Activated T-helper 2 cell treated with anti-CD3 and anti-CD28 coated beads, Interferon-gamma antibody, Interleukin-2, Interleukin-4, amounts not matched to agents 10 μg/mL and 5 μg/mL and 100 μg/mL, durations not matched to agents 14 hours and 24 hours and 36 hours (primary cell): Measurements from ENCODE around the gene DCN. TPM values are rescaled to one million over a fixed set of nuclear protein-coding genes. Genes with fewer than 3 reads are reported as not detected.
A peak's percentile ranks its signal among the peaks of the same experiment; 100 is the strongest.

ENCODE experiments used
- DNase-seq: peaks from one replicate; pipeline ENCODE4 v3.0.0; 2021; ENCODE audit warnings: low spot score
- H3K27ac Mint-ChIP-seq: one replicate; pipeline ENCODE4 v1.8.0; 2021; ENCODE audit warnings: mixed read lengths
- H3K27me3 Mint-ChIP-seq: one replicate; pipeline ENCODE4 v1.8.0; 2021; ENCODE audit warnings: low read depth, mixed read lengths
- H3K36me3 Mint-ChIP-seq: one replicate; pipeline ENCODE4 v1.8.0; 2021; ENCODE audit warnings: low read depth, mixed read lengths
- H3K4me1 Mint-ChIP-seq: one replicate; pipeline ENCODE4 v1.8.0; 2021; ENCODE audit warnings: low read depth, mixed read lengths
- H3K4me3 Mint-ChIP-seq: one replicate; pipeline ENCODE4 v1.8.0; 2021; ENCODE audit warnings: low read depth, mild to moderate bottlenecking, moderate library complexity, mixed read lengths
- H3K9me3 Mint-ChIP-seq: one replicate; pipeline ENCODE4 v1.8.0; 2021; ENCODE audit warnings: mixed read lengths
- intact Hi-C: fragments of 100-400 bp; cut with micrococcal nuclease; formaldehyde crosslinking; loops from one replicate; pipeline ENCODE4 v1.15.1; 2023
- total RNA-seq: library from RNA; stranded (reverse); gene quantifications from 2 replicates; pipeline ENCODE4 v1.2.3, GENCODE V29; 2022

The DCN gene
- total RNA-seq, 1 donor from 2014 or later: not detected

- DNase-seq: no peak
- no peaks in the 10 kb centered on the region for H3K9me3 Mint-ChIP-seq
- H3K27ac Mint-ChIP-seq: no peak overlapping the region
- H3K4me1 Mint-ChIP-seq: no peaks in the 10 kb centered on the region
- H3K4me3 Mint-ChIP-seq: no peak overlapping the region
- intact Hi-C loops: no loop called here
- no peaks in the 10 kb centered on the region for H3K27me3 Mint-ChIP-seq
- no peaks in the 10 kb centered on the region for H3K36me3 Mint-ChIP-seq
Measured at GRCh38 chr12:91123236-91123916, 59.2 kb downstream of the DCN start.

- no peaks in the 10 kb centered on the region for H3K9me3 Mint-ChIP-seq
- H3K27me3 Mint-ChIP-seq: no peaks in the 10 kb centered on the region
- H3K4me1 Mint-ChIP-seq: no peaks in the 10 kb centered on the region
- intact Hi-C loops: no loop called here
- H3K27ac Mint-ChIP-seq: no peak overlapping the region
- H3K36me3 Mint-ChIP-seq: no peaks in the 10 kb centered on the region
- no peak overlapping the region for H3K4me3 Mint-ChIP-seq
- no peak for DNase-seq
Measured at GRCh38 chr12:91120781-91121180, 61.8 kb downstream of the DCN start.

GRCh38 chr12:91119089-91119488 lies 63.5 kb downstream of the DCN start:
- no peaks in the 10 kb centered on the region for H3K27me3 Mint-ChIP-seq

GRCh38 chr12:91113621-91114020 lies 69.0 kb downstream of the DCN start:
- Mint-ChIP-seq H3K4me1 (no peaks in the 10 kb centered on the region), H3K36me3 (no peaks in the 10 kb centered on the region), H3K9me3 (no peaks in the 10 kb centered on the region), H3K27ac (no peak overlapping the region), H3K27me3 (no peaks in the 10 kb centered on the region), H3K4me3 (no peak overlapping the region)
- intact Hi-C loops: no loop called here
- DNase-seq: no peak

More at GRCh38 chr12:91119089-91119488, 63.5 kb downstream of the DCN start:
- H3K4me3 Mint-ChIP-seq: no peak overlapping the region
- DNase-seq: no peak
- no peak overlapping the region for H3K27ac Mint-ChIP-seq
- no peaks in the 10 kb centered on the region for H3K36me3 Mint-ChIP-seq
- H3K4me1 Mint-ChIP-seq: no peaks in the 10 kb centered on the region
- no peaks in the 10 kb centered on the region for H3K9me3 Mint-ChIP-seq
- intact Hi-C loops: no loop called here

- no peaks in the 10 kb centered on the region for H3K27me3 Mint-ChIP-seq
- no peak within 1 kb of the TSS for H3K4me3 Mint-ChIP-seq
- H3K27ac Mint-ChIP-seq: no peak within 1 kb of the TSS
- no peak for DNase-seq
- no peaks in the 10 kb centered on the region for H3K4me1 Mint-ChIP-seq
- no peaks in the 10 kb centered on the region for H3K9me3 Mint-ChIP-seq
- intact Hi-C loops: no loop called here
- H3K36me3 Mint-ChIP-seq: no peaks in the 10 kb centered on the region
Measured at GRCh38 chr12:91111366-91112325, 71.0 kb downstream of the DCN start, which contains the start of gene LUM. Gene LUM, minus strand, starts transcription at chr12:91111494. Its CDS starts 2,515 bp downstream, at chr12:91108979.

GRCh38 chr12:91110311-91110924 lies 72.2 kb downstream of the DCN start:
- H3K36me3 Mint-ChIP-seq: no peaks in the 10 kb centered on the region

GRCh38 chr12:91109581-91110310 lies 72.9 kb downstream of the DCN start:
- DNase-seq: no peak
- Mint-ChIP-seq H3K9me3 (no peaks in the 10 kb centered on the region), H3K4me1 (no peaks in the 10 kb centered on the region), H3K27me3 (no peaks in the 10 kb centered on the region), H3K27ac (no peak overlapping the region), H3K36me3 (no peaks in the 10 kb centered on the region), H3K4me3 (no peak overlapping the region)
- intact Hi-C loops: loop anchor here (1.0 kb wide), 1 partner anchor 131 kb away; no protein-coding TSS in a partner anchor

More at GRCh38 chr12:91110311-91110924, 72.2 kb downstream of the DCN start:
- no peak for DNase-seq
- no peak overlapping the region for H3K4me3 Mint-ChIP-seq
- no peaks in the 10 kb centered on the region for H3K27me3 Mint-ChIP-seq
- no peak overlapping the region for H3K27ac Mint-ChIP-seq
- no peaks in the 10 kb centered on the region for H3K4me1 Mint-ChIP-seq
- H3K9me3 Mint-ChIP-seq: no peaks in the 10 kb centered on the region
- intact Hi-C loops: no loop called here

- intact Hi-C loops: loop anchor here (1.0 kb wide), 1 partner anchor 131 kb away; no protein-coding TSS in a partner anchor
- H3K27me3 Mint-ChIP-seq: no peaks in the 10 kb centered on the region
- H3K4me3 Mint-ChIP-seq: no peak overlapping the region
- H3K36me3 Mint-ChIP-seq: no peaks in the 10 kb centered on the region
- H3K4me1 Mint-ChIP-seq: no peaks in the 10 kb centered on the region
- no peaks in the 10 kb centered on the region for H3K9me3 Mint-ChIP-seq
- no peak overlapping the region for H3K27ac Mint-ChIP-seq
- peak; percentile 31 for DNase-seq
Measured at GRCh38 chr12:91109148-91109564, 73.5 kb downstream of the DCN start.

GRCh38 chr12:91108196-91108755 lies 74.3 kb downstream of the DCN start:
- H3K27ac Mint-ChIP-seq: no peak overlapping the region
- no peaks in the 10 kb centered on the region for H3K9me3 Mint-ChIP-seq
- no peak overlapping the region for H3K4me3 Mint-ChIP-seq
- no peaks in the 10 kb centered on the region for H3K4me1 Mint-ChIP-seq
- intact Hi-C loops: no loop called here
- no peaks in the 10 kb centered on the region for H3K36me3 Mint-ChIP-seq
- no peaks in the 10 kb centered on the region for H3K27me3 Mint-ChIP-seq
- DNase-seq: no peak

GRCh38 chr12:91106283-91106682 lies 76.3 kb downstream of the DCN start:
- Mint-ChIP-seq H3K9me3 (no peaks in the 10 kb centered on the region), H3K27me3 (no peaks in the 10 kb centered on the region), H3K36me3 (no peaks in the 10 kb centered on the region), H3K4me1 (no peaks in the 10 kb centered on the region), H3K4me3 (no peak overlapping the region), H3K27ac (no peak overlapping the region)
- DNase-seq: no peak
- intact Hi-C loops: no loop called here

- no peak for DNase-seq
- H3K27ac Mint-ChIP-seq: no peak overlapping the region
- H3K4me3 Mint-ChIP-seq: no peak overlapping the region
- H3K36me3 Mint-ChIP-seq: no peaks in the 10 kb centered on the region
- H3K27me3 Mint-ChIP-seq: no peaks in the 10 kb centered on the region
- no peaks in the 10 kb centered on the region for H3K9me3 Mint-ChIP-seq
- no peaks in the 10 kb centered on the region for H3K4me1 Mint-ChIP-seq
- intact Hi-C loops: no loop called here
Measured at GRCh38 chr12:91105807-91106206, 76.8 kb downstream of the DCN start.
